GM19240 (cell line): ENCODE measurements around the gene SKIC2.

Experiments
- DNase-seq: peaks from one replicate; pipeline ENCODE4 v3.0.0; 2011; ENCODE audit warnings: low spot score; ENCODE audit not compliant: insufficient read length

The SKIC2 gene

GRCh38 chr6:31945507-31946369 is 13.2 kb upstream of the SKIC2 start, which contains the start of gene CFB:
Gene CFB, plus strand, starts transcription at chr6:31946095. Its CDS starts 127 bp downstream, at chr6:31946222.
- no peak for DNase-seq

GRCh38 chr6:31946370-31946885 is 12.5 kb upstream of the SKIC2 start:
- no peak for DNase-seq

DNA sequence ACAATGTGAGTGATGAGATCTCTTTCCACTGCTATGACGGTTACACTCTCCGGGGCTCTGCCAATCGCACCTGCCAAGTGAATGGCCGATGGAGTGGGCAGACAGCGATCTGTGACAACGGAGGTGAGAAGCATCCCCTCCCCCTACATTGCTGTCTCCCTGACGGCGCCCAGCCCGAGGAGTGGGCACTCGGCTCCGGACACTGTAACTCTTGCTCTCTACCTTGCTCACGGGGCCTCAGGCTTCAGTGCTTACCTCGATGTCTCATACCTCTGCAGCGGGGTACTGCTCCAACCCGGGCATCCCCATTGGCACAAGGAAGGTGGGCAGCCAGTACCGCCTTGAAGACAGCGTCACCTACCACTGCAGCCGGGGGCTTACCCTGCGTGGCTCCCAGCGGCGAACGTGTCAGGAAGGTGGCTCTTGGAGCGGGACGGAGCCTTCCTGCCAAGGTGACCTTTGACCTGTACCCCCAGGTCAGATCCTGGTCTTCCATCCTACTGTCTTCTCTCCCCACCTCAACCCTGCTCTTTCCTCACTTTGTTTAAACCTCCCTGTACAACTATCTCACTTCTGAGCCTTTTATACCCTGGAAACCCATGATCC is 11.8 kb upstream of the SKIC2 start:
- DNase-seq = no peak

DNA sequence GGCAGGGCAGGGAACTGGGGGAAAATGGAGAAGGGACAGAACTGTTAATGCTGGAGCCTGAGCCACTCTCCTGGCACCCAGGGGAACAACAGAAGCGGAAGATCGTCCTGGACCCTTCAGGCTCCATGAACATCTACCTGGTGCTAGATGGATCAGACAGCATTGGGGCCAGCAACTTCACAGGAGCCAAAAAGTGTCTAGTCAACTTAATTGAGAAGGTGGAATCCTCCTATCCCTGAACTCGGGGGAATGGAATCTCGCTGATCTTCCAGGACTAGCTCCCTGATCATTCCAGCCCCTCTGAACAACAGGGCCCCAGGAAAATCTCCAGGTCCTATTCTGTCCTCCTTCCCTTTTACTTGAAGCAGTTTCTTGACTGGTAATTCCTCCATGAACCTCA is 11.1 kb upstream of the SKIC2 start:
- DNase-seq = no peak

- no peak for DNase-seq
Observed at GRCh38 chr6:31948306-31948705, 10.7 kb upstream of the SKIC2 start.

GRCh38 chr6:31948753-31949413 is 10.1 kb upstream of the SKIC2 start:
- no peak for DNase-seq

- DNase-seq = no peak
Observed at GRCh38 chr6:31949926-31950548, 8.9 kb upstream of the SKIC2 start.

DNA sequence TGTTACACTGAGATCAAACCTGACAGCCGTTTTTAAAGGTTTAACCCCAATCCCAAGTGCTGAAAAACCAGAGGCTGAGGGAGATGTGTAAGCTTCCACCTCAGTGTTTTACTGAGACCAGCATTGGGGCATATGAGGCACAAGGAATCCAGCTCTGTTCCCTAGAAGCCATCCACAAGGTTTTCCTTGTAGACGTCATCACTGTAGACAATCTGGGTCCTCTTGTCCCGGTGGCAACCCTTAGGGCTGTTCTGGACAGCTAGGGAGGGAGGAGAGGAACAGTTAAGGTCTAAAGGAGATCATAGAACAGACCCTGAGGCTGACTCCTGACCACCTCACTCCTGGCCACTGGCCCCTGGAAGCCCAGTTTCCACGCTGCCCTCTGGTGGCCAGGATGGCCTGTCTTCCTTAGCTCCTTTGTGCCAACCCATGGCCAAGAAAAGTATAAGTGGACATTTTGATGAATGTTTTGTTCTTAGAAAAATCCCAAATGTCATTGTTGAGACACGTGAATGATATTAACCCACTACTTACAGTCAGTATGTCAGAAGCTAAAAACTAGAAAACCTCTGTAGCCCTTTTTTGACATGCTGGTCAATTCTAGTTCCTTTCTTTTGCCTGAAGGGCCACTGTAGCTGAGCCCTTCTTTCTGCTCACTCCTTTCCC is 6.7 kb upstream of the SKIC2 start:
- no peak for DNase-seq

DNA sequence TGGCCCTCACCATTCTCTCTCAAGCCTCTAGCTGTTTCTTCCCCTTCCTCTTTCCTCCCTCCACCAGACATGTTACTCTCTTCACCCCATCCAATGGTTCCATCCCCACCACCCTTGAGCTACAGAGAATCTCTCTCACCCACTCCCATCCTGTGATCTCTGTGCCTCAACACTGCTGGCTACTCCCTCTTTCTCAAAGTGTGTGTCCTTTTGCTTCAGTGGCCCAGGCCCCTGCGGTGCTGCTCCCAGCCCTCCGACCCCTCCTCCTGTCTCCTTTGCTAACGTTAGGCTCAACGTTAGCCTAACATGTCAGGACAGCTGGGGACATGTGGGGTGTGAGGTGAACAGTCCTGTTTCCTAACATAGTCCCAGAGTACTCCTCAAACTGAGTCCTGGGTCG is 6.1 kb upstream of the SKIC2 start:
- DNase-seq = no peak

GRCh38 chr6:31954511-31954910 is 4.5 kb upstream of the SKIC2 start:
- DNase-seq = no peak

DNA sequence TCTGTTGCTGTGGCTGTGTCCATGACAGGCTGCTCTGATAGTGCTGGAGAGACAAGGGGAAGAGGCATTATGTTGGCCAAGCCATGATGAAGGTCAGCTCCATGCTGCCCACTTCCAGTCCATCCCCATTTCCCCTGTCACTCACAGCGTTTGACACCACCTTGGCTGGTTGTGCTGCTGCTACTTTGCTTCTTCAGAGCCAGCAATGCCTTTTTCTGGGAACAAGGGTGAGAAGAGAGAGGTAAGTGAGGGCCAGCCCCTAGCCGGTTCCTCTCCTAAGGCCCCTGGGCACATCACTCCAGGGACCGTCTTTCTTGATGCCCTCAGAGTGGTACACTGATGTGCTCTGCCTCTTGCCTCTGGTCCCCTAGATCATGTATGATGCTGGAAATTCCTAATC is 2.2 kb upstream of the SKIC2 start:
- DNase-seq = no peak

DNA sequence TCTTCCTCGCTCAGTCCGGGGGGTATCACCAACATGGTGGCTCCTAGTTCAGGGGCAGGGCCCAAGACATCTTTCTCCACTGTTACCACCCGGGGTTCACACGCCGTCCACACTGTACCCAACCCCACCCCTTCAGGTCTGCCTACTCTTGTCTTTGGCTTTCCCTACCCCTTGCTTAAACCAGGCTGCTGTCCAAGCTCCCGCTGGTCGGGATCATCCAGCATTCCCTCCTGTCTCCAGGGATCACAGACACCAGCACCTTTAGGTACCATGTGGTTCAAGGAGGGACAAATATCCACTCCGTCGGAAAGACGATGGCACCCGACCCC is 599 bp upstream of the SKIC2 start:
- DNase-seq = no peak

- no peak for DNase-seq
Observed at GRCh38 chr6:31961616-31962015, 2.6 kb downstream of the SKIC2 start.

DNA sequence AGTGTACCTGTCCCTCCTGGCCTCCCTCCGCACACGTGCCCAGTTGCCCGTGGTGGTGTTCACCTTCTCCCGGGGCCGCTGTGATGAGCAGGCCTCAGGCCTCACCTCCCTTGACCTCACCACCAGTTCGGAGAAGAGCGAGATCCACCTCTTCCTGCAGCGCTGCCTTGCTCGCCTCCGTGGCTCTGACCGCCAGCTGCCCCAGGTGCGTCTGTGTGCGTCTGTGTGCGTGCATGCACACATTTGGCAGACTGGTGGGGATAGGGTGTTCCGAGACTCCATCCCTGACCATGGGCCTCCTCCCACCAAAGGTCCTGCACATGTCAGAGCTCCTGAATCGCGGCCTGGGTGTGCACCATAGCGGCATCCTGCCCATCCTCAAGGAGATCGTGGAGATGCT is 4.9 kb downstream of the SKIC2 start:
- no peak for DNase-seq

DNA sequence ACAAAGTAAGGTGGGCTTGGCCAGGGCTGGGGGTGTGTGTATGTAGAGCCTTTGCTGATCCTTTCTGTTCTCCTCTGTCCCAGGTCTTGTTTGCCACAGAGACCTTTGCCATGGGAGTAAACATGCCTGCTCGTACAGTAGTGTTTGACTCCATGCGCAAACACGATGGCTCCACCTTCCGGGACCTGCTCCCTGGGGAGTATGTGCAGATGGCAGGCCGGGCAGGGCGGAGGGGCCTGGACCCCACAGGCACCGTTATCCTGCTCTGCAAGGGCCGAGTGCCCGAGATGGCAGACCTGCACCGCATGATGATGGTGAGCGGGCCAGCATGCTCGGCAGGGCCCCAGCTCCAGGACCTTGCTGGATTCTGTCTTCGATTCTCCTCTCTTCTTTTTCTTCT is 6.7 kb downstream of the SKIC2 start:
- DNase-seq = no peak

DNA sequence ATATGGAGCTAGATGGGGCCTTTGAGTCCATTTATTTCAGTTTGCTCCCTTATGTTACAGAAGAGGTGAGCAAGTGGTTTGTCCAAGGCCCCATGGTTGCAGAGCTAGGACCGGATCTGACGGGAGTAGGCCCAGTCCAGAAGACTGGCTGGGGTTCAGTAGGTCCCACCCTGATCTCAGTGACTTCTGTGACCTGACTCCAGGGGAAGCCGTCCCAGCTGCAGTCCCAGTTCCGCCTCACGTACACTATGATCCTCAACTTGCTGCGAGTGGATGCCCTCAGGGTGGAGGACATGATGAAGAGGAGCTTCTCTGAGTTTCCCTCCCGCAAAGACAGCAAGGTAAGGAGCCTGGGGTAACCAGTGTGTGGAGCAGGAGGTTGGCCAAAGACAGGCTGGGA is 7.5 kb downstream of the SKIC2 start:
- DNase-seq = no peak

DNA sequence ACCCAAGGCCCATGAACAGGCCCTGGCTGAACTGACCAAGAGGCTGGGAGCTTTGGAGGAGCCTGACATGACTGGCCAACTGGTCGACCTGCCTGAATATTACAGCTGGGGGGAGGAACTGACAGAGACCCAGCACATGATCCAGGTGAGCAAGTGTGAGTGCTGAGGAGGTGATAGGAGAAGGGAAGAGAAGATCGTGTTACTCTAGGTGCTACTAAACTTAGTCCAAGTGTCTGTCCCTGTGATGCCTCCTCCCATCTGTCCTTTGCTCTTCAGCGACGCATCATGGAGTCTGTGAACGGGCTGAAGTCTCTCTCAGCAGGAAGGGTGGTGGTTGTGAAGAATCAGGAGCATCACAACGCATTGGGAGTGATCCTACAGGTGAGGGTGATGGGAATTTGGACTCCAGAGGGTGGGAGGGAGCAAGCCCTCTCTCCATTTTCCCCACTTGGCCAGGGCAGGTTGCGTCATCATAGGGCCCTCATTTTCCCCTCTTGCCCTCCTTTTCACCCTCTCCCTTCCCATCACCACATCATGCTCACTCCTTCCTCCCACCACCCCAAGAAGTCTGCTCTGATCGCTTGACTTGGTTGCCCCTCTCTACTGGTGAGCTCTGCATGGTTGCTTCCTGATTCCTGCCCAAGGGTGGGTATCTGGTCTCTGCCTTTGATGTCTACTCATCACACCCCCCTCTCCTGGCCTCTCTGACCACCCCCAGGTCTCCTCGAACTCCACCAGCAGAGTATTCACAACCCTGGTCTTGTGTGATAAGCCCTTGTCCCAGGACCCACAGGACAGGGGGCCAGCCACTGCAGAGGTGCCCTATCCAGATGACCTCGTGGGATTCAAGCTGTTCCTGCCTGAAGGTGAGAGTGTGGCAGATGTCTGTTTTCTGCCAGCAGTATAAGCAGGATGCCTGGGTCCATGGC is 8.3 kb downstream of the SKIC2 start:
- DNase-seq = no peak

DNA sequence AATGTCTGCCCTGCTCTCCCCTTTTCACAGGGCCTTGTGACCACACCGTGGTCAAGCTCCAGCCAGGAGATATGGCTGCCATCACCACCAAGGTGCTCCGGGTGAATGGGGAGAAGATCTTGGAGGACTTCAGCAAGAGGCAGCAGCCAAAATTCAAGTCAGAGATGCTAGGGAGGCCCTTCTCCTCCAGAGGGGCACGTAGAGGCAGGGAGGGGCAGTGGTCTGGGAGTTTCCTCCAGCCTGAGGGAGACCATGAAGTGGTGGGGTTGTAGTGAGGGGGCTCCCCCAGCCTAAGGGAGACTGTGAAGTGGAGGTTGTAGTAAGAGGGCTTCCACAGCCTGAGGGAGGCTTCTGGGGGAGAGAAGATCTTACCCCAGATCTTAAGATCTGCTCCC is 8.9 kb downstream of the SKIC2 start:
- no peak for DNase-seq

DNA sequence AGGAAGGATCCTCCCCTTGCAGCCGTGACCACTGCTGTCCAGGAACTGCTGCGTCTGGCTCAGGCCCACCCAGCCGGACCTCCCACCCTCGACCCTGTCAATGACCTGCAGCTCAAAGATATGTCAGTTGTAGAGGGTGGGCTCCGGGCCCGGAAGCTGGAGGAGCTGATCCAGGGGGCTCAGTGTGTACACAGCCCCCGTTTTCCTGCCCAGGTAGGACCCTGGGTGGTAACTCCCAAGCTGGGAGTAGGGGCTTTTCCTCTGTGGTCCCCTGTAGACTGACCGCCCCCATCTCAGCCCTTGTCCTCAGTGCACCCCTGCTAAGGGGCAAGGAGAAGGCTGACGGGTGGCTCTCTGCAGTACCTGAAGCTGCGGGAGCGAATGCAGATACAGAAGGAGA is 9.4 kb downstream of the SKIC2 start:
- DNase-seq = no peak
